HG03565 (cell line): Measurements from ENCODE around the gene RNF115.
"Not testable (repeated sequence)": the region's sequence is repeated elsewhere in the genome, so short reads cannot be mapped to it uniquely, and the experiment has no call there.

Experiments used
- ATAC-seq: cut with Tn5 transposase; IDR thresholded peaks from one replicate; pipeline ENCODE4 v1.9.1; 2021; ENCODE audit warnings: mild to moderate bottlenecking, moderate library complexity; ENCODE audit not compliant: unreplicated experiment

Gene RNF115

DNA sequence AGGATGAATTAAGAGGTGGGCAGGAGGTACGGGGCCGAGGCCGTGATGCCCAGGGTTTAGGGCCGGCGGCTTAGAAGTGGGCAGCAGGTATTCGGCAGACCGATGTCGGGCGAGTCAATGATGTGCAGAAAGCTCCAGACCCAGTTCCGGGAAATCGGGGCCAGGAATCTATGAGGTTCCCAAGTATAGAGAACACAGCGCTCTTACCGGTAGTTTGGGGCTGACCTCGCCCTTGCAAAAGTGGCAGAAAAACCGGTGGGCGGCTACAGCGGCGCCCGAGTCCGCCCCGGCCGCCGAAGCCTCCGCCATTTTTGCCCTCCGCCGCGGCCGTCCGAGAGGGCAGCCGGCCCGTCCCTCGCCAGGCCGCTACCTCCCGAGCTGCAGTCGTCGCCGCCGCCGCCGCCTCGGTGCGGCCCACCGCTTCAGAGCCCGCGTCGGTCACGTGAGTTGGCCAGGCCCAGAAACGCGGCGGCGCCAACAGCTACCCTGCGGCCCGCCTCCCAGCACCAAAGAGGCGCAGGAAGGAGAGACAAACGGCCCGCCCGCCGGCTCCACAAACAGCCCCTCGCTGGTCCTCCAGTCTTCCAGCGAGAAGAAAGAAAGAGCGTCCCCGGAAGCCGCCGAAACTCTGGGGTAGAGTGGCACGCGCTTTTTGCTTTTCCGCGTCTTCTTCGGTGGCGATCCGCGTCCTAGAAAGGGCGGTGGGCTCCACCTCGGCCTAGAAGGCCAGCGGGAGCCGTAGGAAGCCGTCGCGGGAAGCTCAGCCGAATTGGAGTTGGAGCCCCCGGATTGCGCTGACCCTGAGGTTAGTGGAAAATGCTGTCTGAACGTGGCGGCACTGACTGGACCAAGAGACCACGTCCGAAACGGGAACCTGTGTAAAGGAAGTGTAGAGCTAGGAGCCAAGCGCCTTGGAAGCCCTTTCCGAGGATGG lies at the start of gene RNF115, which contains the start of gene POLR3C:
Gene RNF115 (minus strand): TSS at position 531 of the 934 bp plus-strand sequence. CDS start 222 bp downstream, at position 309.
Gene POLR3C (plus strand): TSS at position 636 of the 934 bp plus-strand sequence. CDS start 1,577 bp downstream, outside the sequence.
- peak; percentile 76 for ATAC-seq

DNA sequence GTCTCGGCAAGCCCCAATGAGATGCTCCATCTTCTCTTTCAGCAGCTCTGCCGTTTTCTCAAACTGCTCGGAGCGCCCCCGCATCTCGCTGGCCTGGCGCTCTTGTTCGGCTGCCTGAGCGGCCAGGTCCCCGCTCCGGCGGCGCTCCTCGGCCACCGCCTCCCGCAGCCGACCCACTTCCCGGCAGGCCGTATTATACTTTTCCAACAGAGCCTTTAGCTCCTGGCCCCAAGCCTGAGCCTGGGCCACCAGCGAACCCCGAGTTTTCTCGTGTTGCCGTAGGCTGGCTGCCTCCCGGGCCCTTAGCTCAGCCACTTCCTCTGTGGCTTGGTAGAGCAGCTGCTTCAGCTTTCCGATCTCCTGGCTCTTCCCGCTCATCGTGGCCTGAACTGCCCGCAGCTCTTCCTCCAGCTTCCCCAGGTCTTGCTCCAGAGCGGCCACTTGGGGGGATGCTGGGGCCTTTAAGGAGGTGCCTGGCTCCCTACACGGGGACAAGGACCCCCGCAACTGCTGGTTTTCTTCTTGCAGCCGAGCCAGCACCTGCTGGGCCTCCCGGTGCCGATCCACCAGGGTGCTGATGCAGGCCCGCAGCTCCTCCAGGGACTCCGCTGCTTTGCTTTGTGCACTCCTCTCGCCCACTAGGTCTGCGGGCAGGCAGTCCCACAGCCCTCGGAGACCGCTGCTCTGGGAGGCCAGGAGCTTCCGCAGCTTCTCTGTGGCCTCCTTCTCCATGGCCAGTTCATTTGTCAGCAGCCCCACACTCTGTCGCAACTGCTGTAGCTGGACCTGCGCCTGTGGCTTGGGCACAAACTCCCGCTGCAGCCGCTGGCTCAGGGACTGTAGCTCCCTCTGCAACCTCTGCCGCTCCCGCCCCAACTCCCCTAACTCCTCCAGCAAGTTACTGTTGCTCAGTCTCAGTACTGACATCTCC lies 48.4 kb upstream of the RNF115 start:
- no peak for ATAC-seq

DNA sequence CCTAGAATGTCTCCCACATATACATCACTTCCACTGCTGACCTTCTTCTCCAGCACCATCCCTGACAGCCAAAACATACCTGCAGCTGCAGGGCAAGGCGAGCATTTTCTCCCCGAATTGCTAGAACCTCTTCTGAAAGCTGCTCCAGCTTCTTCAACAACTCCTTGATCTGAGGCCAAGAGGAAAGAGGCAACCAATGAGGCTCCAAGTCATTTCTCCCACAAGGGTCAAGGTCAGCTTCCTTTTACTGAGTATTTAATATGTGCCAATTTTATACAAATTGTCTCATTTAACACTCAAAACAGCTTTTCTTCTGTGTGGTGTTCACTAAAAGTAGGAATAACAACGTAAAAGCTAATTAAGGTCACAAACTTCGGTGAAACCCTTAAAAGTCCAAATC lies 44.3 kb upstream of the RNF115 start:
- ATAC-seq = no peak

DNA sequence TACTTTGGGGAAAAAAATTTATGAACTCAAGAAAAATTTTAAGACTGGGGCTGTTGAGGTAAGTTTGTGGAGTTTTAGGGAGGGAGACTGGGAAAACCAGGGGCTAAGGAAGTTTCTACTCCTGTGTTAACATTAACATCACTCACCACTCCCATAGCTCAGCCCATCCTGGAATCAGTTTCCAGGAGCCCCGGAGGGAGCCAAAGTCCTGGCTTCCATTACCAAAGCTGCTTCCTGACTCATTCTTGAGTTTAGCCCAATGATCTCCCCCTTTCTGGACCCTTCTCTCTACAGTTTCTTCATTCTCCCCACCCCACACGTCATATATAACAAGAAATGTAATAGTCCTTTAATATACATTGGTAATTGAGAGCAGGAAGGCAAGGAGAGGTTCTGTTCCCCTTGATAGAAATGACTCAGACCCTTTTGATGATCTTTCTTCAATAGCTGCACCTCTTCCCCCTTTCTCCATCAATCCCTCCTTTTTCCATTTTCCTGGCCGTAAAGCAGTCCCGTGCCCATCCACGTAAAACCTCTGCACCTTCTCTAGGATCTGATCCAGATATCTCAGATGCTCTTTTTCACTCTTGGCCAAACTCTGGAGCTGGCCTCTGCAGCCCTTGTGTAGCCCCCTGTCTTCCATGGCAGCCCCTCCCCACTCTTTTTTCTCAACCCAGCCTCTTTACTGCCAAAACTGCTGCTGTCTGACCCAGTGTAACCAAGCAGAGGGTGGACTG lies 39.6 kb upstream of the RNF115 start:
- no peak for ATAC-seq

DNA sequence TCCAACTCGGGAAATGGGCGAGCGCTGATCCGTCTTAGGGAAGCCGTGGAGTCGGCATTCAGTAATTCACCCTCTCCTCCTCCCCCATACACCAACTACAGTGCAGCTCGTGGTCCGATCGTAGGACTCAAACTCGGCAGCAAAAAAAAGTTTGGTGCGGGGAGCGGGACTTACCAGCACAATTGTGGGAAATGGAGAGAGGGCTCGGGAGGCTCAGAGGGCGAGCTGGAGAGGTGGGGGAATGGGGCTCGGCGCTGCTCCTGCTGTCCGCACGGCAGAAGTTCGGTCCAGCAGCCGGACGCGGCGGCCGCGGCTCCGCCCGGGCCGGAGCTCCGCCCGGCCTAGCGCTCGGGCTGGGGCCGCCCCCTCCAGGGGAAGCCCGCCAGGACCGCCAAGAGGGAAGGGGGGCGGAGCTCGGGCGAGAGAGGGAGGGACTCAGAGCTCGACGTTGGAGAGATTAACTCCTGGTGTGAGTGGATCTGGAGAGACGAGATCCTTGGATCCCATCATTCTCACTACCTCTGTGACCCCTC lies 35.7 kb upstream of the RNF115 start:
- ATAC-seq = peak; percentile 62

DNA sequence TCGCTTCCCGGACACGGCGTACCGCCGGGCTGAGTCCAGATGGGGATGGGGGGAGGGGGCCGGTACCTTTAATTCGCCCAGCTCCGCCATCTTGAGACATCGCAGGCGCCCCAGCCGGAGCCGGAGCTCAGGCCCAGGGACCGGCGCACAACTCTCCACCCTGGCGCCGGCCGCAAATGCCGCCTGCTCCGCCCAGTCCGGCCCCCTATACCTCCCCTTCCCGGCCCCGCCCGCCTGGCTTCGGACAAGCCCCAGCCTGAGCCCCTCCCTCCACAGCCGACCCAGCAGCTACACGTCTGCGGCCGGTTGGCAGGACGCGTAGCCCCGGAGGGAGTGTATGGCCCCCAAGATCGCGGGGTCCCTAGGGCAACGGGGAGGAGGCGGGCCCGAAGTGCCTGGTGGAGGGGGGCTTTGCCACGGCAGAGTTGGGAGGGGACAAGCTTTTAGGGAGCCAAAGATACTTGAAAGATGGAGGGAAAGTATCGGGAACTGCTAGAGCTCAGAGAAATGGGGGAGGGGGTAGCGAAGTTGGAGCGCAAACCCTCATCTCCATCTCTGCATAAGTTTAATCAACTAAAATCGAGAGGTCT lies 35.1 kb upstream of the RNF115 start, which contains the start of gene PIAS3:
Gene PIAS3 (minus strand): TSS at position 181 of the 590 bp plus-strand sequence. CDS start 91 bp downstream, at position 90.
- peak; percentile 68 for ATAC-seq

DNA sequence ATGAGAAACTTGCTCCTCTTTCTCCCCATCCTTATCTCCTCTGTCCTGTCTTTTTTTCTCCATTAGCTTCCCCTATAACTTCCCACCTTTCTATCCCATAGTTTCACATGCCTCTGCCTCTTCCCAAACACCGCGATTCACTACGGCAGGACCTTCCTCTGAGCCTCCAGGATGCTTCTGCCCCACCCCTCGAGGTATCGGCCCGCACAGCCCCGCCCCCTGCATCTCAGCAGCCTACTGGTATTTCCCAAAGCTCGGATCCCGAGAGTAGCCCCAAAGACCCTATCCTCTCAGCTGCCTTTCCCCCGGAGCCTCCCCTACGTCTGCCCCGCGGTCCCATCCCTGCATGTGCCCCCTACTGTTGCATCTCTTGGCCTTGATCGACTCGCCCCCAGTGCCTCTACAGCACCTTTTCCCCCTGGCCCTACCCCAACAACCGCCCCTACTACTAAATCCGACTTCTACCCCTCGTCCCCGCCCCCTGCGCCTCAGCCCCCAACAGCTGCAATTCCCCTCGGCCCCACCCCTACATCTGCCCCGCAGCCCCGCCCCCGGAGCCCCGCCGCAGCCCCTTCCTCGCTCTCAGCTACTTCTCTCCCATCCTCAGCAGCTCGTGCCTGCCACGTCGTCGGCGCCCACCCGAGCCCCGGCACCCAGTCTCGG lies 34.5 kb upstream of the RNF115 start:
- no peak for ATAC-seq

DNA sequence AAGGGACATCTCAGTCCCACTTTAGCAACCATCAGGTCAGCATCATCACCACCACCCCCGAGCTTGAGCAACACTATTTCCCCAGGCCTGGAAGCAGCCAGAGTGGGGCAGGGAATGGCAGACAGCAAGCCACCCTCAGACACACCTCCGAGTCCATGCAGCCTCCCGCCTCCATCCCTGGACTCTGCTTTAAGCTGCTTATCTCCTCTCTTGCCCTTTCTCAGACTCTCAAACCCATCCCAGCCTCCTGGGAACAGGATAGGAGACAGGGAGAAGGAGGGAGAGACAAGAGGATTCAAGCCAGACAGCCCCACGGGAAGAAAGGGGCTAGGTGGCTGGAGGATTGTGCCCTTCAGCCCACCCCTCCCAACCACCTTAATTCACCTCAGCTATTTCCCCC lies 33.3 kb upstream of the RNF115 start:
- ATAC-seq = no peak

DNA sequence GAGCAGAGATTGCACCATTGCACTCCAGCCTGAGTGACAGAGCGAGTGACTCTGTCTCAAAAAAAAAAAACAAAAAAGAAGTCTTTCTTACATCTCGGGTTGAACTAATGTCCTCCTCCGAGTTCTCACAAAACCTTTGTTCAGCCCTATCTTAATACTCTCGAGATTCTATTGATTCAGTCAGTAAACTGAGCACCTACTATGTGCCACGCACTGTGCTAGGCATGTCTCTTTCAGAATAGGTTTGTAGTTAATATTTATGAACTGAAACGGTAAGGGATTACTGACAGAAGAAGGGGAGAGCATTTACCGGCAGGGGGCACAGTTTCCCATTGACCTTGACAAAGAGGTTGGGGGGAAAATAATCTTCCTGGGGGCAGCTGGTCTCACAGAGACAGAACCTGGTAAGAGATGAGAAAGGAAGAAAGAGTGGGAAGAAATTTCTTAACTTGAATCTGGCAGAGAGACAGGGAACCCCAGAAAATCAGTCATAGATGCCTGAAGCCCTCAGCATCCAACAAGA lies 31.6 kb upstream of the RNF115 start:
- no peak for ATAC-seq

DNA sequence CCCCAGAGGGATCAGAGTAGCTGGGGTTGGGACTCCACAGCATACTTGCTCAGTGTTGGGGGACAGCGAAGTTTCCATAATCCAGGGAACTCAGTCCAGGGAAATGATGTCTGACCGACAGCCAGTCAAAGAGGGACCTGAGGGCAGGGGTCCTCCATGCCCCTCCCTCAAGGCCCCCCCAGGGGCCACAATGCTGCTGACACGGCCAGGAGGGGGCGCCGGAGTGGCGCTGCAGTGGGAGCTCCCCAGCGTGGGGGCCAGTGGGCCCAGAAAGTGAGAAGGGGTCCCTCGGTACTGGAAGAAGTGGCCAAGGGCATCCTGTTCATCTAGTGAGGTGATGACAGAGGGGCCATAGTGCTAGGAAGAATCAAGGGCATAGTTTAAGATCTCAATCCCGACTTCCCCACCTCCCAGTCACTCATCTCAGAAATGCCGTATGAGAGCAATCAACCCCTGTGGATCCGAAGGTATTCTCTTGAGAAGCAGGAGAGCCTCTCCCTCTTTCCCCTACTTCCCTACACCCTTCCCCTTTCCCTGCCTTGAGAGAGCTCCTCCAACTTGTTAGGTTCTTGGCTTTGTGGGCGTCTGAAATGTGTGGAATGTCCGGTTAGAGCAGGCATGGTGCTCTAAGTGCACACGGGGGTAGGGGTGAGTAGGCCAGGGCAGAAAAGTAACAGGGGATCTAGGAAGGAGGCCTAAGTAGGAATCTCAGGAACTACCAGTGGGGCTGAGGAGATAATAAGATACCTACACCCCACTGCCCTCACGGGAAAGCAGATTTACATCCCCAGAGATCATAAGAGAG lies 25.7 kb upstream of the RNF115 start:
- ATAC-seq = no peak

DNA sequence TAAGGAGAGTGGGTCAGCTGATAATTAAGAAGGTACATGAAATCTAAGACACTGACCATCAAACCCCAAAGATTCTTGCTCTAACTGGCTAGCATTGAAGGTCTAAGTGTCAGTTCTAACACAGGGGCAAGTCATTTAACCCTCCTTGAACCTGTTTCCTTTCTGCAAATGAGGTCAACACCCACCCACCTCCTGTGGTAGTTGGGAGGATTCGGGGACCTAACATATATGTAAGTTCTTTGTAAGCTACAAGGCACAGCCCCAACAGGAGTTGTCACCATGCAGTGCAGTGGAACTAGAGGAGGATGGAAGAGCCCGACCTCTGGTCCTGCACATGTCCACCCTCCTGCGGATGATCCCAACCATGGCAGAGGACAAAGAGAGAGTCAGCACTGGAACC lies 23.9 kb upstream of the RNF115 start:
- no peak for ATAC-seq

DNA sequence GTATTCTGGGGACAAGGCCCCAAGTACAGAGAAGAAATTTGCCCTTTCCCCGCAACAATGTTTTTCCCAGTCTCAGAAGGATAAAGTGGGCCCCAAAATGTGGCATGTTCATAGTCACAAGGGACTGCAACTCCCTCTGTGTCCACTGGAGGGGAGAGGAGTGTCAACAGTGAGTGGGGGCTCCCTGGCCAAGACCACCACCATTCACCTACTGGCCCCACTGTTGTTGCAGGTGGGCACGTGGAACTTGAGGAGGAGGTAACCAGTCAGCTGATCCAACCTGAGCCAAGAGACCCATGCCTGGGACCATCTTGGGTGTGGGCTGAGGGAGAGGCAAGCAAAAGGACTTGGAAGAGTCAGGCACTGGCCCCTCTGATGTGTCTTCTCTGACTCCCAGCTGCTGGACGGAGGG lies 22.3 kb upstream of the RNF115 start:
- ATAC-seq = no peak

DNA sequence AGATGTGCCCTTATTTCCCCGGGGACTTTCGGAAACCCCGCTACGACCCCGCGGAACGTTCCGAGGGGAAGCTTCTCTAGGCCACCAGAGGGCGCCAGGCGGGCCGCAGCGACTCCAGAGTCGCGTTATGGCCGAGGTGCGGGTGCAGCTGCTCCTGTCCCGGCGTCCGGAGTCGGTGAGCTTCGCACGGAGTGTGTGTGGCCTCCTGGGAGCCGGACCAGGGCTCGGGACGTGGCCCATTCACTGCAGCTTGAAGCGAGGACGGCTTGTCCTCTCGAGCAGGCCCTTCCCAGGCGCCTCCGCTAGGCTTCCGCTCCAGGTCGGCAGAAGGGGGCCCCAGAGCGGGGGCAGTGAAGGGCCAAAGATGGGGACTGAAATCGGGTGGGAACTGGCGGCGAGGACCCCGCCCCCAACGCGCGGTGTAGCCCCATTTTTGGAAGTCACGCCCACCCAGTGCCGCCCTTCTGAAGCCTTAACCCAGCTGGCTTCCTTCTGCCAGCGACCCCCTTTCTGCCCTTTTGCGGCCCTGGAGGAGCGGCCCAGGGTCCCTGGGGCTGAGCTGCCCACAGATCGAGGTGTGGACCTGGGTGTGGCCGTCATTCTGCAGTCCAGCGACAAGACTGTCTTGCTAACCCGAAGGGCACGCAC lies 21.7 kb upstream of the RNF115 start, which contains the start of gene NUDT17:
Gene NUDT17 (plus strand): TSS at position 117 of the 648 bp plus-strand sequence. CDS start 11 bp downstream, at position 128.
- ATAC-seq = no peak

DNA sequence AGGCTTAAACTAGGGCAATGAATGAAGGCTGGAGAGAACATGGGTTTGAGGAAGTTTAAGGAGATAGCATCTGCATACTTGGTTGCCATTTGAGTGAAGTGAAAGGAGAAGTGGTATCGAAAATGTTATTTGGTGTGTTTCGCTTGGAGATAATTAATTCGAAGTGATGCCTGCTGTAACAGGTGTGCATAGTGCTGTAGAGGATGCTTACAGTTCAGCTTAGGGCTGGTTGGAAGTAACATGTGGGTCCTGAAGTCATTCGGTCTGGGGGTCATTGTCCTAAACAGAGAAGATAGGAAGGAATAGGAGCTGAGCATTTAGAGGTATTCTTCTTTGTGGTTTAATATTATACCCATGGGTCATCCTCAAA lies 21.2 kb upstream of the RNF115 start:
- no peak for ATAC-seq

DNA sequence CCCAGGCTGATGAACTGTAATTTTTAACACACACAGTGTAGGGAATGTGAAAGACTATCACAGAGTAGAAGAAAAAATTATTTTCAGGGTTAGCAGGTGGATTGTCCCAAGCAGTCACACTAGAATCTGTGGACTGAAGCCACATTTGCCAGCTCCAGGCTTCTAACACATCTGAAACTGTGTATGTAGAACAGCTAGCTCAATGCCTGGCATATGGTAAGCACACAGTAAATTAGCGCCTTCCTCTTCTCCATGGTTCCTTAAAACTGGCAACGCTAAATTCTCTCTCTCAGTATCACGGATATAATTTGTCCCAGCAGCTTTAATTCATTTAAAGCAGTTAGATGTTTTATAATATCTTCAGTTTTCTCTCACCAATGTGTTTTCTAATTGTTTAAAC lies 19.1 kb upstream of the RNF115 start:
- ATAC-seq = no peak

DNA sequence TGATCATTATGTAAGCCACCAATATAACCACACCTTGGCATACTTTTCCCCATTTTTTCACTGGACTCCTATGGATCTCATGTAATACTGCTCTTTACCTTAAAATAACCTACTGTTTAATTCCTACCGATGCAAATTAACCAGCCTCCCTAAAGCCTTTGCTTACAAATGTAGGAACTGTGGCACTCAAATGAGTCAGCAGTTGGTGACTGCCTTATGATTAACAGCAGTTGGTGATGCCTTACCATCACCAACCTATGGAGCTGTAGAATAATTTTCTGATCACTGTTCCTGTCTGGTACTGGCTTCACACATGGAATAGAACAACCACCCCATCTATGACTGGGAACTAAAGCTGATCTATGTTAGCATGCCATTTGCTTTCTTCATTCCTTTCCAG lies 13.8 kb upstream of the RNF115 start:
- no peak for ATAC-seq

DNA sequence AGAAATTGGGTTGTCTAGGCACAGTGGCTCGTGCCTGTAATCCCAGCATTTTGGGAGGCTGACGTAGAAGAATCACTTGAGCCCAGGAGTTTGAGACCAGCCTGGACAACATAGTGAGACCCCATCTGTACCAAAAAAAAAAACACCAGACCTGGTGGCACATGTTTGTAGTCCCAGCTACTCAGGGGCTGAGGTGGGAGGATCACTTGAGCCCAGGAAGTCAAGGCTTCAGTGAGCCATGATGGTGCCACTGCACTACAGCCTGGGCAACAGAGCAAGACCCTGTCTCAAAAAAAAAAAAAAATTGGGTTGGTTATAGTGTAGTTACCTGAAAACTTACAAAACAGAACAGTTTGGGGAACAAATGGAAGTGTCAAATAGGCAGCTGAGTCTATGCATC lies 6.9 kb upstream of the RNF115 start:
- ATAC-seq = not testable (repeated sequence)
